Keratinocyte (primary cell): ENCODE results near the gene ZNF226. TPM values are rescaled to one million over a fixed set of nuclear protein-coding genes. Genes with fewer than 3 reads are reported as not detected.
"Not testable (repeated sequence)": the region's sequence is repeated elsewhere in the genome, so short reads cannot be mapped to it uniquely, and the experiment has no call there.

ENCODE experiments used
- DNase-seq: peaks from one replicate; pipeline ENCODE4 v3.0.0-alpha.2; 2011; ENCODE audit warnings: low read depth, missing footprints, low spot score
- FAIRE-seq: peaks from 2 replicates; lab custom pipeline; 2011; peaks lifted over from hg19 to GRCh38; lab: Jason Lieb, UNC
- H2AFZ ChIP-seq: 2 replicates; pipeline ENCODE4 v1.6.0; 2012; ENCODE audit warnings: low read length, control low read depth, inconsistent platforms; ENCODE audit not compliant: control insufficient read depth
- H3K27ac ChIP-seq: 2 replicates; pipeline ENCODE4 v1.5.1; 2011; ENCODE audit warnings: low read length; ENCODE audit not compliant: control insufficient read depth, insufficient read depth
- H3K27me3 ChIP-seq: 3 replicates; pipeline ENCODE4 v1.6.0; 2011; ENCODE audit warnings: low read length; ENCODE audit not compliant: control insufficient read depth, insufficient read depth; ENCODE audit errors: extremely low read depth
- H3K36me3 ChIP-seq, 2 experiments: 2 replicates in 1 of 2; 3 replicates in 1 of 2; pipeline ENCODE4 v1.5.1; 2011; ENCODE audit warnings: low read length in 2 of 2, mild to moderate bottlenecking in 1 of 2; ENCODE audit not compliant: control insufficient read depth in 2 of 2, insufficient read depth in 2 of 2; ENCODE audit errors: extremely low read depth in 1 of 2
- H3K4me1 ChIP-seq: 3 replicates; pipeline ENCODE4 v1.5.1; 2011; ENCODE audit warnings: low read length; ENCODE audit not compliant: control insufficient read depth, insufficient read depth; ENCODE audit errors: extremely low read depth
- H3K4me2 ChIP-seq: 3 replicates; pipeline ENCODE4 v1.6.0; 2011; ENCODE audit warnings: low read depth, low read length; ENCODE audit not compliant: control insufficient read depth, insufficient read depth; ENCODE audit errors: extremely low read depth
- H3K4me3 ChIP-seq, 3 experiments: fragments of 200-600 bp in 1 of 3; sonication (generic) in 1 of 3; 2 replicates in 2 of 3; 3 replicates in 1 of 3; pipeline ENCODE4 v1.5.1; 2011 to 2016; ENCODE audit warnings: low read length in 3 of 3, mild to moderate bottlenecking in 3 of 3, control low read depth in 2 of 3, inconsistent platforms in 1 of 3, low read depth in 1 of 3, mixed read lengths in 1 of 3, mixed run types in 1 of 3, moderate library complexity in 1 of 3; ENCODE audit not compliant: control insufficient read depth in 2 of 3, insufficient read depth in 2 of 3; ENCODE audit errors: extremely low read depth in 1 of 3
- H3K79me2 ChIP-seq: 2 replicates; pipeline ENCODE4 v1.6.0; 2012; ENCODE audit warnings: low read length; ENCODE audit not compliant: control insufficient read depth, insufficient read depth
- H3K9ac ChIP-seq: 3 replicates; pipeline ENCODE4 v1.6.0; 2011; ENCODE audit warnings: low read length; ENCODE audit not compliant: control insufficient read depth, insufficient read depth; ENCODE audit errors: extremely low read depth
- H3K9me1 ChIP-seq: 3 replicates; pipeline ENCODE4 v1.6.0; 2011; ENCODE audit warnings: low read length; ENCODE audit not compliant: control insufficient read depth, insufficient read depth; ENCODE audit errors: extremely low read depth
- H3K9me3 ChIP-seq: 2 replicates; pipeline ENCODE4 v1.5.1; 2012; ENCODE audit warnings: low read depth, low read length; ENCODE audit not compliant: control insufficient read depth
- H4K20me1 ChIP-seq: 3 replicates; pipeline ENCODE4 v1.6.0; 2011; ENCODE audit warnings: low read length; ENCODE audit not compliant: control insufficient read depth, insufficient read depth; ENCODE audit errors: extremely low read depth
- CTCF ChIP-seq, 3 experiments: IDR thresholded peaks in 1 of 3; conservative IDR thresholded peaks in 1 of 3; optimal IDR thresholded peaks in 1 of 3; 2 replicates in 2 of 3; 3 replicates in 1 of 3; pipeline versions ENCODE3 to v1.5.1; 2011; ENCODE audit warnings: low read length in 3 of 3, mild to moderate bottlenecking in 3 of 3, moderate library complexity in 2 of 3, control low read depth in 1 of 3, inconsistent platforms in 1 of 3; ENCODE audit not compliant: insufficient read depth in 2 of 3; ENCODE audit errors: extremely low read depth in 1 of 3
- EZH2 ChIP-seq: IDR thresholded peaks from one replicate; pipeline ENCODE4 v1.6.1; 2012; ENCODE audit warnings: inconsistent platforms, mild to moderate bottlenecking, low read length, moderate library complexity
- dilution Hi-C: fragments of 300-500 bp; cut with MboI; formaldehyde crosslinking; loops from one replicate; pipeline ENCODE4 v1.7.0; 2020; ENCODE audit warnings: low sequenced_read_pairs; ENCODE audit not compliant: extremely low pct_ligation_motif_present
- polyA minus RNA-seq, 3 experiments: library from RNA; depleted of rRNA, polyadenylated mRNA; stranded (reverse); fragments of >200 nt; gene quantifications; 1 replicate in 1 of 3; 2 replicates in 1 of 3; 3 replicates in 1 of 3; pipeline ENCODE4 v1.2.3, GENCODE V29; 2011
- polyA plus RNA-seq, 5 experiments: library from polyadenylated mRNA; depleted of rRNA in 3 of 5; stranded (reverse) in 3 of 5; stranded (forward) in 1 of 5; unstranded in 1 of 5; fragments of >200 nt; gene quantifications; 1 replicate in 1 of 5; 2 replicates in 3 of 5; 3 replicates in 1 of 5; pipeline versions ENCODE4 v1.2.1 to v1.2.3, GENCODE V29; 2011 to 2012; ENCODE audit warnings: missing spikeins in 2 of 5, low read depth in 1 of 5, low replicate concordance in 1 of 5

The ZNF226 gene
- 9.4 to 16.4 TPM (median 12.8 TPM) in 3 replicates for polyA plus RNA-seq
- polyA plus RNA-seq (2011; ENCODE audit: low read depth), result 10.4 TPM
- 10.1 and 10.8 TPM in 2 replicates for polyA plus RNA-seq (2011; cell fraction: cytosol; rRNA removed)
- polyA plus RNA-seq (2011; cell fraction: nucleus; rRNA removed), result 22.8 and 29.3 TPM in 2 replicates
- 9.7 and 18.1 TPM in 2 replicates for polyA plus RNA-seq (2012; ENCODE audit: low replicate concordance)
- 1.2 to 10.3 TPM (median 5.9 TPM) in 3 replicates for polyA minus RNA-seq
- 5.2 TPM for polyA minus RNA-seq (2011; cell fraction: cytosol; rRNA and poly(A)+ RNA removed)
- 5.4 and 10.3 TPM in 2 replicates for polyA minus RNA-seq (2011; cell fraction: nucleus; rRNA and poly(A)+ RNA removed)

GRCh38 chr19:44164673-44165512, at the start of gene ZNF226:
ZNF226 (plus strand) TSS chr19:44165100; CDS start chr19:44170081, 4,981 bp downstream.
- Histone ChIP-seq H3K4me2 (peak within 1 kb of the TSS; percentile 95), H4K20me1 (no peaks in the 10 kb centered on the region), H3K4me1 (peaks cover 6% of the 10 kb centered on the region), H3K9ac (peak within 1 kb of the TSS; percentile 88), H3K79me2 (peaks cover 25% of the 10 kb centered on the region), H3K27me3 (no peaks in the 10 kb centered on the region), H3K36me3 (peaks cover 2 to 7% of the 10 kb centered on the region in 2 experiments), H3K4me3 (peak within 1 kb of the TSS; percentile 87 to 90 (median 89)), H3K9me3 (no peaks in the 10 kb centered on the region), H3K9me1 (no peaks in the 10 kb centered on the region), H2AFZ (peak within 1 kb of the TSS; percentile 93), H3K27ac (peak within 1 kb of the TSS; percentile 82)
- TF ChIP-seq EZH2 (no peak), CTCF (optimal IDR thresholded peaks at IDR 0.05 in 1 of 3, IDR thresholded peaks at IDR 0.05 in 1 of 3, conservative IDR thresholded peaks at IDR 0.05 in 1 of 3; ENCODE audit: extremely low read depth in 1 of 3, insufficient read depth in 2 of 3, low read length in 3 of 3) (no peak)
- dilution Hi-C loops, result no loop called here
- peak; percentile 90 for DNase-seq
- FAIRE-seq, result peak; percentile 98

- H4K20me1 ChIP-seq, H3K27me3 ChIP-seq, dilution Hi-C loops, H2AFZ ChIP-seq, H3K9me1 ChIP-seq, H3K27ac ChIP-seq, H3K4me1 ChIP-seq, H3K9me3 ChIP-seq, H3K4me2 ChIP-seq, H3K79me2 ChIP-seq, H3K4me3 ChIP-seq, DNase-seq, FAIRE-seq, H3K9ac ChIP-seq: not testable (repeated sequence)
- H3K36me3 ChIP-seq, result peaks cover 2 to 10% of the 10 kb centered on the region in 2 experiments
Observed at GRCh38 chr19:44121162-44121561, 43.7 kb upstream of the ZNF226 start.
